ENCODE data around the gene PLCB4.

DNA sequence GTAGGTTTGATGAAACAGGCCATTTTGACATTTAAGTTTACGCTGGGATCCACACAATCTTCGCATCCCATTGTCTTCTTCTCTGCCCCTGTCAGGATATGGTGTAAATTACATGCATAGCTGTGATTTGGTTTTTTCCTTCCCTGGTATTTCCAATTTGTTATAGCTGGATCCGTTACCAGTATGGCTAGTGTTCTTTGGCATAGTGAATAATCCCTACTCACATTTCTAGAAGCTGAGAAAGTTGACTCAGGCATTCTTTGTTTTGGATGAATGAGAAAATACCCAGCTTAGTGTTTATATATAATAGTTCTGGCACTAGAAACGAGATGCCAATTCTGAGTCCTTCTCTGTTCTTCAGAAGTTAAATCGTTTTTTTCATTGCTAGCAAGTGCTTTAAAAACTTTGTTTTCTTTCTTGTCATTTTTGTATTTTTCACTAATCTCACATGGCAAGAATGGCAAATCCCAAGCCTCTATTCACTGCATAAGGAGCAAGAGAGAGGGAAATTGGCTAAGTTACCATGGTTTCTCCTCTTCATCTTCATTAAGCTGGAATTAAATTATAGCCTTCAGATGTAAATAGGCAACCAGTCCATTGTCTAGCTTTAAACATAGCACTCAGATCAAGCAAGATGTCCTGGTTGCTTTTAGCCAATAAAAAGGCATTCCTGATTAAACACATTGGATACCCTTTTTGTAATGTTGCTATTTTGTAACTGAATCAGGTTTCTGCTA is 353.6 kb downstream of the PLCB4 start:
- TF ChIP-seq, protein P1, sequence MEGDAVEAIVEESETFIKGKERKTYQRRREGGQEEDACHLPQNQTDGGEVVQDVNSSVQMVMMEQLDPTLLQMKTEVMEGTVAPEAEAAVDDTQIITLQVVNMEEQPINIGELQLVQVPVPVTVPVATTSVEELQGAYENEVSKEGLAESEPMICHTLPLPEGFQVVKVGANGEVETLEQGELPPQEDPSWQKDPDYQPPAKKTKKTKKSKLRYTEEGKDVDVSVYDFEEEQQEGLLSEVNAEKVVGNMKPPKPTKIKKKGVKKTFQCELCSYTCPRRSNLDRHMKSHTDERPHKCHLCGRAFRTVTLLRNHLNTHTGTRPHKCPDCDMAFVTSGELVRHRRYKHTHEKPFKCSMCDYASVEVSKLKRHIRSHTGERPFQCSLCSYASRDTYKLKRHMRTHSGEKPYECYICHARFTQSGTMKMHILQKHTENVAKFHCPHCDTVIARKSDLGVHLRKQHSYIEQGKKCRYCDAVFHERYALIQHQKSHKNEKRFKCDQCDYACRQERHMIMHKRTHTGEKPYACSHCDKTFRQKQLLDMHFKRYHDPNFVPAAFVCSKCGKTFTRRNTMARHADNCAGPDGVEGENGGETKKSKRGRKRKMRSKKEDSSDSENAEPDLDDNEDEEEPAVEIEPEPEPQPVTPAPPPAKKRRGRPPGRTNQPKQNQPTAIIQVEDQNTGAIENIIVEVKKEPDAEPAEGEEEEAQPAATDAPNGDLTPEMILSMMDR (conservative IDR thresholded peaks at IDR 0.05; ENCODE audit: low read length), result no peak
- TF ChIP-seq EZH2phosphoT487 (IDR thresholded peaks at IDR 0.05; ENCODE audit: borderline replicate concordance, low read depth, low read length), result no peak

Measured in OCI-LY7 (cell line).